Ovary (tissue), 3 donors: Measurements from ENCODE around the gene TRAF1.

Experiments used
- POLR2A ChIP-seq: fragments of 450-650 bp; IDR thresholded peaks from one replicate; pipeline ENCODE4 v1.6.1; 2017; ENCODE audit warnings: antibody characterized with exemption, mild to moderate bottlenecking, moderate library complexity
- TF ChIP-seq, protein P1 (sequence below), 3 donors: fragments of 450-650 bp in 2 of 3; fragments of 200-600 bp in 1 of 3; IDR thresholded peaks; one replicate each; pipeline versions ENCODE4 v1.5.1 to v1.8.0; 2016 to 2022; ENCODE audit warnings: antibody characterized with exemption in 3 of 3, mild to moderate bottlenecking in 1 of 3
- donor health status: DM: no; HTN: no; CAD: no.

DNA sequence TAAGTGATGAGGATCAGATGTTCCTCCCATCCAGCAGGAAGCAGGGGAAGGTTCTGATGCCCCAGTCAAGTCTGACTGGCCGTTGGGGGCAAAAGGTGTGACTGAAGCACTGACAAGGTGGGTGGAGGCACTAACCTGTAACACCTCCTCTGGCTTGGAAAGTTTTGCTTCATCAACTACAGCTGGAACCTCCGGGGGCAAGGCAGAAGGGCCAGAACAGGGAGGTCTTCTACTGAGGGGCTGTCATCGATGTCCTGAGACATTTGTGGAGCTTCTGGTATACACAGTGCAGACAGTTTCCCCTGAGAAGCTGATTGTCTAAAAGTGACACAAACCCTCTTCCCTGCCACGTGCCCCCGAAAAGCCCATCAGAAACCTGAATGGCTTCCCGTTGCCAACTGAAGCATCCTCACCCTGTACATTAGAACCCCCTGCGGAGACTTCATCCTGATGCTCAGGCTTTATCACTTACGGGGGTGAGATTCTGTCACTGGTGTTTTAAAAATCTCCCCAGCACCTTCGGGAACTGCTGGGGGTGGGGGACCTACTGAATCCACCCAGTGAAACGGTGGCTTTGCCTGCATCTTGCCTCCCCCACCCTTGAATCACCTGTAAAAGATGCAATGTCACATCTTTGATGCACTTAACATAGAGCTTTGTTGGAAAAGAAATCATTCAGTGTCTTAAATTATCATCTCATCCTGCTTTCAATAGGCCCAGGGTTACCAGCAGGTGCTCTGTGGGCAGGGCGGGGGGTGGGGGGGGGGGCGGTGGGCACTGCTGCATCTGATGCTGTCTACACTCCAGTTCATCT lies 24.6 kb downstream of the TRAF1 start:
- TF ChIP-seq, protein P1, sequence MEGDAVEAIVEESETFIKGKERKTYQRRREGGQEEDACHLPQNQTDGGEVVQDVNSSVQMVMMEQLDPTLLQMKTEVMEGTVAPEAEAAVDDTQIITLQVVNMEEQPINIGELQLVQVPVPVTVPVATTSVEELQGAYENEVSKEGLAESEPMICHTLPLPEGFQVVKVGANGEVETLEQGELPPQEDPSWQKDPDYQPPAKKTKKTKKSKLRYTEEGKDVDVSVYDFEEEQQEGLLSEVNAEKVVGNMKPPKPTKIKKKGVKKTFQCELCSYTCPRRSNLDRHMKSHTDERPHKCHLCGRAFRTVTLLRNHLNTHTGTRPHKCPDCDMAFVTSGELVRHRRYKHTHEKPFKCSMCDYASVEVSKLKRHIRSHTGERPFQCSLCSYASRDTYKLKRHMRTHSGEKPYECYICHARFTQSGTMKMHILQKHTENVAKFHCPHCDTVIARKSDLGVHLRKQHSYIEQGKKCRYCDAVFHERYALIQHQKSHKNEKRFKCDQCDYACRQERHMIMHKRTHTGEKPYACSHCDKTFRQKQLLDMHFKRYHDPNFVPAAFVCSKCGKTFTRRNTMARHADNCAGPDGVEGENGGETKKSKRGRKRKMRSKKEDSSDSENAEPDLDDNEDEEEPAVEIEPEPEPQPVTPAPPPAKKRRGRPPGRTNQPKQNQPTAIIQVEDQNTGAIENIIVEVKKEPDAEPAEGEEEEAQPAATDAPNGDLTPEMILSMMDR (IDR thresholded peaks at IDR 0.05): no peak
- no peak for TF ChIP-seq POLR2A
